GM23338 (cell line): ENCODE results near the gene IL6ST.

Experiments used
- CREB1 ChIP-seq: fragments of 250-450 bp; sonication (Bioruptor Pico); IDR thresholded peaks from 2 replicates; pipeline ENCODE4 v1.5.0; 2020; ENCODE audit warnings: low read depth, mild to moderate bottlenecking, moderate library complexity
- CTCF ChIP-seq, 2 experiments: fragments of 200-600 bp in 1 of 2; sonication (generic) in 1 of 2; conservative IDR thresholded peaks; 2 replicates each; pipeline versions ENCODE4 v1.5.1 to v1.6.1; 2016 to 2017; ENCODE audit warnings: antibody characterized with exemption in 2 of 2, low read depth in 2 of 2, mild to moderate bottlenecking in 2 of 2, moderate library complexity in 1 of 2
- ETS1 ChIP-seq: IDR thresholded peaks from 2 replicates; pipeline ENCODE4 v1.6.1; 2016; ENCODE audit warnings: antibody characterized with exemption
- EZH2 ChIP-seq: fragments of 200-600 bp; sonication (generic); IDR thresholded peaks from one replicate; pipeline ENCODE4 v1.8.0; 2017; ENCODE audit warnings: antibody characterized with exemption, mild to moderate bottlenecking, low read depth; ENCODE audit not compliant: unreplicated experiment
- EZH2phosphoT487 ChIP-seq: fragments of 200-600 bp; sonication (generic); IDR thresholded peaks from one replicate; pipeline ENCODE4 v1.8.1; 2018; ENCODE audit warnings: antibody characterized with exemption; ENCODE audit not compliant: unreplicated experiment
- JUNB ChIP-seq: IDR thresholded peaks from one replicate; pipeline ENCODE4 v1.6.1; 2016; ENCODE audit warnings: antibody characterized with exemption; ENCODE audit not compliant: unreplicated experiment
- NANOG ChIP-seq: IDR thresholded peaks from 2 replicates; pipeline ENCODE4 v1.6.1; 2016; ENCODE audit warnings: antibody characterized with exemption, borderline replicate concordance
- POLR2AphosphoS5 ChIP-seq: IDR thresholded peaks from 2 replicates; pipeline ENCODE4 v1.6.1; 2016; ENCODE audit warnings: antibody characterized with exemption, low read depth
- REST ChIP-seq: IDR thresholded peaks from one replicate; pipeline ENCODE4 v1.6.1; 2018; ENCODE audit warnings: antibody characterized with exemption; ENCODE audit not compliant: unreplicated experiment
- STAT1 ChIP-seq: IDR thresholded peaks from one replicate; pipeline ENCODE4 v1.6.1; 2016; ENCODE audit warnings: antibody characterized with exemption; ENCODE audit not compliant: unreplicated experiment
- ZNF114 ChIP-seq: fragments of 250-450 bp; sonication (Bioruptor Pico); IDR thresholded peaks from 2 replicates; pipeline ENCODE4 v1.5.0; 2020; ENCODE audit warnings: mild to moderate bottlenecking, moderate library complexity
- ZNF331 ChIP-seq: fragments of 250-450 bp; sonication (Bioruptor Pico); IDR thresholded peaks from 2 replicates; pipeline ENCODE4 v1.5.0; 2020; ENCODE audit warnings: low read depth, mild to moderate bottlenecking, moderate library complexity
- ZNF462 ChIP-seq: fragments of 250-450 bp; sonication (Bioruptor Pico); IDR thresholded peaks from 2 replicates; pipeline ENCODE4 v1.5.0; 2020; ENCODE audit warnings: mild to moderate bottlenecking, moderate library complexity

GRCh38 chr5:55989860-55990259 is 4.9 kb downstream of the IL6ST start:
- TF ChIP-seq CTCF (conservative IDR thresholded peaks at IDR 0.05; ENCODE audit: low read depth in 2 of 2) (no peak), EZH2phosphoT487 (no peak), EZH2 (no peak), ZNF462 (CRISPR knock-in tag) (no peak), REST (no peak), POLR2AphosphoS5 (no peak), JUNB (no peak), ETS1 (no peak), CREB1 (CRISPR knock-in tag) (no peak), STAT1 (no peak), NANOG (no peak), ZNF331 (no peak), ZNF114 (no peak)
